ENCODE measurements around the gene TICAM1.

DNA sequence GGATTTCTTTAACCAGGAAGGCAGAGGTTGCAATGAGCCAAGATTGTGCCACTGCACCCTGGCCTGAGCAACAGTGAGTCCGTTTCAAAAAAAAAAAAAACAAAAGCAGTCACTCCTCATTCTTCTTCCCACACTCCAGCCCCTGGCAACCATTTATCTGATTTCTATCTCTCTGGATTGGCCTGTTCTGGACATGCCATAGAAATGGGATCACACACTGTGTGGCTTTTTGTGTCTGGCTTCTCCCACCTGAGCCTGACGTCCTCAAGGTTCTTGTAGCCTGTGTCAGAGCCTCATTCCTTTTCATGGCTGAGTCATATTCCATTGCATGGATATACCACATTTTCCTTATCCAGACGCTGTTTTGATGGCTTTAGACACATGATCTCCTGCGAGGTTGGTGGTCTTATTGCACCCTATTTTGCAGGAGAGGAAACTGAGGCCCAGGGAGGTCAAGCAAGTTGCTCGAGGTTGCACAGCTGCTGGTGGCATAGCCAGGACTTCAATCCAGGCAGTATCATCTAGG is 55.8 kb downstream of the TICAM1 start:
- TF ChIP-seq, protein P1, sequence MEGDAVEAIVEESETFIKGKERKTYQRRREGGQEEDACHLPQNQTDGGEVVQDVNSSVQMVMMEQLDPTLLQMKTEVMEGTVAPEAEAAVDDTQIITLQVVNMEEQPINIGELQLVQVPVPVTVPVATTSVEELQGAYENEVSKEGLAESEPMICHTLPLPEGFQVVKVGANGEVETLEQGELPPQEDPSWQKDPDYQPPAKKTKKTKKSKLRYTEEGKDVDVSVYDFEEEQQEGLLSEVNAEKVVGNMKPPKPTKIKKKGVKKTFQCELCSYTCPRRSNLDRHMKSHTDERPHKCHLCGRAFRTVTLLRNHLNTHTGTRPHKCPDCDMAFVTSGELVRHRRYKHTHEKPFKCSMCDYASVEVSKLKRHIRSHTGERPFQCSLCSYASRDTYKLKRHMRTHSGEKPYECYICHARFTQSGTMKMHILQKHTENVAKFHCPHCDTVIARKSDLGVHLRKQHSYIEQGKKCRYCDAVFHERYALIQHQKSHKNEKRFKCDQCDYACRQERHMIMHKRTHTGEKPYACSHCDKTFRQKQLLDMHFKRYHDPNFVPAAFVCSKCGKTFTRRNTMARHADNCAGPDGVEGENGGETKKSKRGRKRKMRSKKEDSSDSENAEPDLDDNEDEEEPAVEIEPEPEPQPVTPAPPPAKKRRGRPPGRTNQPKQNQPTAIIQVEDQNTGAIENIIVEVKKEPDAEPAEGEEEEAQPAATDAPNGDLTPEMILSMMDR (IDR thresholded peaks at IDR 0.05) = no peak
- no peak for TF ChIP-seq POLR2AphosphoS5 (IDR thresholded peaks at IDR 0.05)
- TF ChIP-seq POLR2A (IDR thresholded peaks at IDR 0.05) = no peak
- TF ChIP-seq EP300 (IDR thresholded peaks at IDR 0.05) = no peak

Data from stomach (tissue), 4 donors.